ENCODE data around the gene TPSB2.
"Not testable (repeated sequence)": the region's sequence is repeated elsewhere in the genome, so short reads cannot be mapped to it uniquely, and the experiment has no call there.

The TPSB2 gene

DNA sequence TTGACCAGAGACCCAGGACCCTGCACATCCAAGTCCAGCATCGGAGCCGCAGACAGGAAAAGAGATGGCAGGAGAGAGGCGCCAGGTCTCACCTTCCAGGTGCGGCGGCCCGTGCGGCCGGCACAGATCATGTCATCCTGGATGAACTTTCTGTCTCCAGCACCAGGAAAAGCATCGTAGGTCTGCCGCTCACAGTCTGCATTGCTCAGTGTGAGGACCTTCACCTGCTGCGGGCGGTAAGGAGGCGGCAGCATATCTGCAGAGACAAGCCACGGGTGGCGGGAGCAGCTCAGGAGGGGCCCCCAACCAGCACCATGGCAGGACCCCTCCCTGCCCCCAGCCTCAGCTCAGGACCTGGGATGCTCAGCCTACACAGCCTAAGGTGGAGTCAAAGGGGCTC, 43.8 kb upstream of the TPSB2 start:
- no peak overlapping the region for H3K18ac ChIP-seq (ENCODE audit: low read depth in 1 of 2, low read length in 2 of 2)
- no peak overlapping the region for H2BK15ac ChIP-seq (ENCODE audit: low read depth, poor library complexity, severe bottlenecking)
- peaks cover 23% of the 10 kb centered on the region for H3K4me1 ChIP-seq (ENCODE audit: control insufficient read depth, insufficient read depth, low read depth, low read length)
- H2BK12ac ChIP-seq (ENCODE audit: low read length in 2 of 2), result no peak overlapping the region
- H3K9me3 ChIP-seq (ENCODE audit: control insufficient read depth, low read length), result no peaks in the 10 kb centered on the region
- H3K36me3 ChIP-seq (ENCODE audit: control insufficient read depth in 1 of 2, insufficient read depth in 2 of 2, low read depth in 1 of 2, low read length in 2 of 2), result no peaks in the 10 kb centered on the region
- H2BK120ac ChIP-seq (ENCODE audit: low read depth, low read length), result no peak overlapping the region
- no peak overlapping the region for H3K23ac ChIP-seq (ENCODE audit: low read length in 2 of 2)
- WGBS, result 91% methylated on average over 15 of the region's 15 CpGs
- H3K14ac ChIP-seq (ENCODE audit: low read length in 2 of 2), result no peak overlapping the region
- no peak overlapping the region for H3K4me2 ChIP-seq (ENCODE audit: low read length, poor library complexity, severe bottlenecking)
- no peak overlapping the region for H2BK5ac ChIP-seq (ENCODE audit: low read depth, low read length, poor library complexity, severe bottlenecking)
- no peak overlapping the region for H3K4ac ChIP-seq (ENCODE audit: low read depth in 1 of 2, low read length in 2 of 2)
- H4K91ac ChIP-seq (ENCODE audit: low read length), result no peak overlapping the region
- H4K8ac ChIP-seq (ENCODE audit: low read length), result no peak overlapping the region
- no peaks in the 10 kb centered on the region for H3K79me1 ChIP-seq (replicated peaks; ENCODE audit: low read length, poor library complexity, severe bottlenecking)
- no peak overlapping the region for H2AK5ac ChIP-seq (ENCODE audit: low read length, severe bottlenecking)
- H3K4me3 ChIP-seq (ENCODE audit: insufficient read depth in 1 of 2, low read depth in 1 of 2, low read length in 2 of 2), result no peak overlapping the region
- H2AFZ ChIP-seq (ENCODE audit: low read depth, low read length), result no peak overlapping the region
- no peak overlapping the region for H3K9ac ChIP-seq (ENCODE audit: low read length)
- no peak for DNase-seq
- H3K27ac ChIP-seq (ENCODE audit: low read length, poor library complexity, severe bottlenecking), result no peak overlapping the region
- peaks cover 13 to 59% of the 10 kb centered on the region in 2 experiments for H3K27me3 ChIP-seq (ENCODE audit: control insufficient read depth in 1 of 2, insufficient read depth in 1 of 2, low read length in 2 of 2)

DNA sequence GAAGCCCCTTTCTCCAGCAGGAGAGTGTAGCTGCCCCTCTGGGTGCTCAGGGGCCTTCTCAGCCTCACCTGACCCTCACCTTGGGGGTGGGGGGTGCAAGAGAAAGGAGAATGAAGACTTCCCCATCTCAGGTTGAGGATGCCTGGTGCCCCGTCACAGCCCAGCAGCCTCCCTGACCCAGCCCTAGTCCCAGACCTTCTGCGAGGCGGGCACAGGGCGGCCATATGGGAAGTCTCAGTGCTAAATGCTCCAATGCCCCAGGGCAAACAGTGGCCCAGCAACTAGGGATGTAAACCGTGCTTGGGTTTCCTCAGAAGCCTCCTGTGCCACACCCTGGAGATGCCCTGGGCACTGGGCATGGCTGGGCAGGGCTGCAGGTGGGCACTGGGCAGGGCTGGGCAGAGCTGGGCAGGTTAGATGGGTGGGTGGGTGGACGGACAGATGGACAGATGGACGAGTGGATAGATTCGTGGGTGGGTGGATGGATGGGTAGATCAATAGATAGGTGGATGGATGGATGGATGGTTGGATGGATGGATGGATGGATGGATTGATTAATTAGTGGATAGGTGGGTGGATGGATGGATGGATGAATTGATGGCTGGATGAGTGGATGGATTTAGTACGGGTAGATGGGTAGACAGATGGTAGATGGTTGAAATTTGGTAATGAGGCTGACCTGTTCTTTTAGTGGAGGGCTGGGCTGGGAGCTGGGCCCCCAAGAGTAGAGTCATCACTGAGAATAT, 42.6 kb upstream of the TPSB2 start:
- no peak overlapping the region for H3K27ac ChIP-seq (ENCODE audit: low read length, poor library complexity, severe bottlenecking)

GRCh38 chr16:1271724-1272413, 41.9 kb upstream of the TPSB2 start:
- not testable (repeated sequence) for H2BK120ac ChIP-seq (ENCODE audit: low read depth, low read length); H2AK5ac ChIP-seq (ENCODE audit: low read length, severe bottlenecking); H3K14ac ChIP-seq (ENCODE audit: low read length in 2 of 2); H4K91ac ChIP-seq (ENCODE audit: low read length); H2BK15ac ChIP-seq (ENCODE audit: low read depth, poor library complexity, severe bottlenecking); H3K9me3 ChIP-seq (ENCODE audit: control insufficient read depth, low read length); H2AFZ ChIP-seq (ENCODE audit: low read depth, low read length); H3K79me1 ChIP-seq (replicated peaks; ENCODE audit: low read length, poor library complexity, severe bottlenecking); H4K8ac ChIP-seq (ENCODE audit: low read length); H3K9ac ChIP-seq (ENCODE audit: low read length); H3K23ac ChIP-seq (ENCODE audit: low read length in 2 of 2); H3K18ac ChIP-seq (ENCODE audit: low read depth in 1 of 2, low read length in 2 of 2); H2BK12ac ChIP-seq (ENCODE audit: low read length in 2 of 2); H3K4me2 ChIP-seq (ENCODE audit: low read length, poor library complexity, severe bottlenecking); H3K27ac ChIP-seq (ENCODE audit: low read length, poor library complexity, severe bottlenecking); H3K4me3 ChIP-seq (ENCODE audit: insufficient read depth in 1 of 2, low read depth in 1 of 2, low read length in 2 of 2); H3K36me3 ChIP-seq (ENCODE audit: control insufficient read depth in 1 of 2, insufficient read depth in 2 of 2, low read depth in 1 of 2, low read length in 2 of 2); H2BK5ac ChIP-seq (ENCODE audit: low read depth, low read length, poor library complexity, severe bottlenecking); H3K4ac ChIP-seq (ENCODE audit: low read depth in 1 of 2, low read length in 2 of 2); DNase-seq
- 76% methylated on average over 19 of the region's 19 CpGs for WGBS
- Histone ChIP-seq H3K27me3 (ENCODE audit: control insufficient read depth in 1 of 2, insufficient read depth in 1 of 2, low read length in 2 of 2) (peaks cover 0 to 46% of the 10 kb centered on the region in 2 experiments), H3K4me1 (ENCODE audit: control insufficient read depth, insufficient read depth, low read depth, low read length) (peaks cover 14% of the 10 kb centered on the region)

More for the DNA sequence above, 42.6 kb upstream of the TPSB2 start:
- Histone ChIP-seq H3K4me1 (ENCODE audit: control insufficient read depth, insufficient read depth, low read depth, low read length) (peaks cover 14% of the 10 kb centered on the region), H3K79me1 (replicated peaks; ENCODE audit: low read length, poor library complexity, severe bottlenecking) (no peaks in the 10 kb centered on the region), H3K27me3 (ENCODE audit: control insufficient read depth in 1 of 2, insufficient read depth in 1 of 2, low read length in 2 of 2) (peaks cover 4 to 47% of the 10 kb centered on the region in 2 experiments), H3K36me3 (ENCODE audit: control insufficient read depth in 1 of 2, insufficient read depth in 2 of 2, low read depth in 1 of 2, low read length in 2 of 2) (no peaks in the 10 kb centered on the region), H2BK12ac (ENCODE audit: low read length in 2 of 2) (no peak overlapping the region), H3K9me3 (ENCODE audit: control insufficient read depth, low read length) (no peaks in the 10 kb centered on the region), H2BK120ac (ENCODE audit: low read depth, low read length) (no peak overlapping the region), H2AFZ (ENCODE audit: low read depth, low read length) (no peak overlapping the region), H2AK5ac (ENCODE audit: low read length, severe bottlenecking) (no peak overlapping the region), H4K8ac (ENCODE audit: low read length) (no peak overlapping the region), H4K91ac (ENCODE audit: low read length) (no peak overlapping the region), H2BK5ac (ENCODE audit: low read depth, low read length, poor library complexity, severe bottlenecking) (no peak overlapping the region), H3K4ac (ENCODE audit: low read depth in 1 of 2, low read length in 2 of 2) (no peak overlapping the region), H3K4me2 (ENCODE audit: low read length, poor library complexity, severe bottlenecking) (no peak overlapping the region), H3K9ac (ENCODE audit: low read length) (no peak overlapping the region), H2BK15ac (ENCODE audit: low read depth, poor library complexity, severe bottlenecking) (no peak overlapping the region), H3K14ac (ENCODE audit: low read length in 2 of 2) (no peak overlapping the region), H3K18ac (ENCODE audit: low read depth in 1 of 2, low read length in 2 of 2) (no peak overlapping the region), H3K23ac (ENCODE audit: low read length in 2 of 2) (no peak overlapping the region), H3K4me3 (ENCODE audit: insufficient read depth in 1 of 2, low read depth in 1 of 2, low read length in 2 of 2) (no peak overlapping the region)
- 79% methylated on average over 8 of the region's 9 CpGs for WGBS
- DNase-seq, result no peak

DNA sequence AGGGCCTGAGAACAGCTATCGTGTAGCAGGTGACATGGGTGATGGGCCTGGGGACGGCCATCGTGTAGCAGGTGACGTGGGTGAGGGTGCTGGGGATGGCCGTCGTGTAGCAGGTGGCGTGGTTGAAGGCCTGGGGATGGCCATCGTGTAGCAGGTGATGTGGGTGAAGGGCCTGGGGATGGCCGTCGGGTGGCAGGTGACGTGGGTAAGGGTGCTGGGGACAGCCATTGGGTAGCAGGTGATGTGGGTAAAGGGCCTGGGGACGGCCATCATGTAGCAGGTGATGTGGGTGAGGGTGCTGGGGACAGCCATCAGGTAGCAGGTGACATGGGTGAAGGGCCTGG, 41.4 kb upstream of the TPSB2 start:
- H3K14ac ChIP-seq (ENCODE audit: low read length in 2 of 2), result no peak overlapping the region
- peaks cover 14% of the 10 kb centered on the region for H3K4me1 ChIP-seq (ENCODE audit: control insufficient read depth, insufficient read depth, low read depth, low read length)
- no peak for DNase-seq
- no peak overlapping the region for H4K8ac ChIP-seq (ENCODE audit: low read length)
- no peak overlapping the region for H3K4ac ChIP-seq (ENCODE audit: low read depth in 1 of 2, low read length in 2 of 2)
- WGBS, result 87% methylated on average over 12 of the region's 12 CpGs
- H2AK5ac ChIP-seq (ENCODE audit: low read length, severe bottlenecking), result no peak overlapping the region
- H2BK15ac ChIP-seq (ENCODE audit: low read depth, poor library complexity, severe bottlenecking), result no peak overlapping the region
- no peak overlapping the region for H2AFZ ChIP-seq (ENCODE audit: low read depth, low read length)
- H3K36me3 ChIP-seq (ENCODE audit: control insufficient read depth in 1 of 2, insufficient read depth in 2 of 2, low read depth in 1 of 2, low read length in 2 of 2), result no peaks in the 10 kb centered on the region
- no peak overlapping the region for H2BK5ac ChIP-seq (ENCODE audit: low read depth, low read length, poor library complexity, severe bottlenecking)
- H2BK12ac ChIP-seq (ENCODE audit: low read length in 2 of 2), result no peak overlapping the region
- no peak overlapping the region for H3K4me2 ChIP-seq (ENCODE audit: low read length, poor library complexity, severe bottlenecking)
- H3K9ac ChIP-seq (ENCODE audit: low read length), result no peak overlapping the region
- no peak overlapping the region for H3K4me3 ChIP-seq (ENCODE audit: insufficient read depth in 1 of 2, low read depth in 1 of 2, low read length in 2 of 2)
- H3K18ac ChIP-seq (ENCODE audit: low read depth in 1 of 2, low read length in 2 of 2), result no peak overlapping the region
- peaks cover 0 to 50% of the 10 kb centered on the region in 2 experiments for H3K27me3 ChIP-seq (ENCODE audit: control insufficient read depth in 1 of 2, insufficient read depth in 1 of 2, low read length in 2 of 2)
- H3K9me3 ChIP-seq (ENCODE audit: control insufficient read depth, low read length), result no peaks in the 10 kb centered on the region
- H3K27ac ChIP-seq (ENCODE audit: low read length, poor library complexity, severe bottlenecking), result no peak overlapping the region
- no peak overlapping the region for H4K91ac ChIP-seq (ENCODE audit: low read length)
- no peak overlapping the region for H2BK120ac ChIP-seq (ENCODE audit: low read depth, low read length)
- no peak overlapping the region for H3K23ac ChIP-seq (ENCODE audit: low read length in 2 of 2)
- no peaks in the 10 kb centered on the region for H3K79me1 ChIP-seq (replicated peaks; ENCODE audit: low read length, poor library complexity, severe bottlenecking)

All from mesenchymal stem cell (in vitro differentiated cells and primary cell).